ENCODE data around the gene CMTM1.

- TF ChIP-seq CTCF (IDR thresholded peaks at IDR 0.05 in 8 of 11, conservative IDR thresholded peaks at IDR 0.05 in 3 of 11) (no peak), POLR2AphosphoS5 (IDR thresholded peaks at IDR 0.05) (no peak), POLR2A (IDR thresholded peaks at IDR 0.05) (no peak)
Measured at GRCh38 chr16:66569827-66570405, 3.7 kb downstream of the CMTM1 start.

Data from spleen (tissue), 7 donors.